Progenitor cell of endocrine pancreas (in vitro differentiated cells): ENCODE results near the gene TRIP11. TPM values are rescaled to one million over a fixed set of nuclear protein-coding genes. Genes with fewer than 3 reads are reported as not detected.

Source experiments
- DNase-seq: peaks from one replicate; pipeline ENCODE4 v3.0.0; 2021; ENCODE audit warnings: low spot score; ENCODE audit not compliant: unreplicated experiment
- H3K27ac Mint-ChIP-seq: 2 replicates; pipeline ENCODE4 v1.8.0; 2021; ENCODE audit warnings: mild to moderate bottlenecking, moderate library complexity, mixed read lengths
- H3K27me3 Mint-ChIP-seq: 2 replicates; pipeline ENCODE4 v1.8.0; 2021; ENCODE audit warnings: mixed read lengths
- H3K36me3 Mint-ChIP-seq: 2 replicates; pipeline ENCODE4 v1.8.0; 2022; ENCODE audit warnings: mixed read lengths; ENCODE audit not compliant: insufficient read depth
- H3K4me1 Mint-ChIP-seq: 2 replicates; pipeline ENCODE4 v1.8.0; 2021; ENCODE audit warnings: low read depth, mixed read lengths
- H3K4me3 Mint-ChIP-seq: 2 replicates; pipeline ENCODE4 v1.8.0; 2021; ENCODE audit warnings: low read depth, mild to moderate bottlenecking, moderate library complexity, mixed read lengths
- H3K9me3 Mint-ChIP-seq: 2 replicates; pipeline ENCODE4 v1.8.0; 2021; ENCODE audit warnings: low read depth, mixed read lengths
- CTCF ChIP-seq: fragments of 200-600 bp; sonication (generic); IDR thresholded peaks from one replicate; pipeline ENCODE4 v1.5.0; 2021; ENCODE audit warnings: antibody characterized with exemption, mild to moderate bottlenecking; ENCODE audit not compliant: unreplicated experiment
- total RNA-seq: library from RNA; stranded (reverse); gene quantifications from 2 replicates; pipeline ENCODE4 v1.2.1, GENCODE V29; 2021

TRIP11 gene
- total RNA-seq, 1 donor from 2014 or later: 60.9 TPM

DNA sequence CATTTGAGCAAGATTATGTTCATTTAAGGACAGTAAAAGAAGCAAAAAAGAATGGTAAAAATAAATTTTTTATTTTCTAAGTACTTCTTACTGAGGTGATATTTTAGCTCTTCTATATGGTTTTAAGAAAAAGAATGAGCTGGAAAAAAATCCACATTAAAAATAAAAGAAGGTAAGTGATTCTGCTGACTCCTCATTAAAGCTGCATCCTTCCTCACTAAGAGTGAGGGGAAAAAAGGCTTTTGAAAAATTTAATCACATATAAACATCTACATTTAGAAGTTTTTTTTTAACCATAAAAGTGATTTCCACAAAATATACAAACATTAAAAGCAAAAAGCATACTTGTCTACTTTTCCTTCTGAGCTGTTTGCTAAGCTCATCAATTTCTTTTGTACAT is 64.1 kb downstream of the TRIP11 start:
- no peak for TF ChIP-seq CTCF
- H3K36me3 Mint-ChIP-seq: peaks cover 30% of the 10 kb centered on the region
- H3K4me1 Mint-ChIP-seq: peaks cover 5% of the 10 kb centered on the region
- H3K9me3 Mint-ChIP-seq: no peaks in the 10 kb centered on the region
- no peak overlapping the region for H3K4me3 Mint-ChIP-seq
- no peak for DNase-seq
- no peaks in the 10 kb centered on the region for H3K27me3 Mint-ChIP-seq
- no peak overlapping the region for H3K27ac Mint-ChIP-seq

- H3K27me3 Mint-ChIP-seq: no peaks in the 10 kb centered on the region
- peaks cover 7% of the 10 kb centered on the region for H3K4me1 Mint-ChIP-seq
- DNase-seq: no peak
- H3K9me3 Mint-ChIP-seq: no peaks in the 10 kb centered on the region
- peaks cover 24% of the 10 kb centered on the region for H3K36me3 Mint-ChIP-seq
- TF ChIP-seq CTCF: no peak
- no peak overlapping the region for H3K4me3 Mint-ChIP-seq
- no peak overlapping the region for H3K27ac Mint-ChIP-seq
Observed at GRCh38 chr14:91971188-91971778, 68.6 kb downstream of the TRIP11 start.

- no peak overlapping the region for H3K4me3 Mint-ChIP-seq
- H3K27me3 Mint-ChIP-seq: no peaks in the 10 kb centered on the region
- TF ChIP-seq CTCF: no peak
- DNase-seq: no peak
- H3K4me1 Mint-ChIP-seq: peaks cover 13% of the 10 kb centered on the region
- no peak overlapping the region for H3K27ac Mint-ChIP-seq
- peaks cover 16% of the 10 kb centered on the region for H3K36me3 Mint-ChIP-seq
- no peaks in the 10 kb centered on the region for H3K9me3 Mint-ChIP-seq
Observed at GRCh38 chr14:91968280-91968679, 71.6 kb downstream of the TRIP11 start.

DNA sequence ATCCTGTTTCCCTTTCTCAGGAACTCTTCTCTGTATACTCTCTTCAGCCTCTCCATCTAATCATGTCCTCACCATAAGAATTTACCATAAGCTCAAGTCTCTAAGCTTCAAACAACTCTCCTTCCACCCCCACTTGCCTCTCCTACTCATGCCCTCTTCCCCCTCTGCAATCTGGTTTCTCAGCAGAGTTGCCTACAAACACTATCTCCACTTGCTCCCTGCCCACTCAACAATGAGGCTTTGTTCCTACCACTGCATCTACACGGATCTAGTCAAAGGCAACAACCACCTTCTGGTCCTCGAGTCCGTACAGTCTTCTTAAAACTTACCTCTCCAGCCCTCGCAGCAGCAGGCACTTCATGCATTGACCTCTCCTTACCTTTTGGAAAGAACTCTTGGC is 75.1 kb downstream of the TRIP11 start:
- Mint-ChIP-seq H3K27ac (no peak overlapping the region), H3K27me3 (no peaks in the 10 kb centered on the region), H3K9me3 (no peaks in the 10 kb centered on the region), H3K36me3 (peaks cover 9% of the 10 kb centered on the region), H3K4me1 (peaks cover 6% of the 10 kb centered on the region), H3K4me3 (no peak overlapping the region)
- no peak for DNase-seq
- no peak for TF ChIP-seq CTCF

- Mint-ChIP-seq H3K36me3 (peaks cover 6% of the 10 kb centered on the region), H3K4me1 (peaks cover 6% of the 10 kb centered on the region), H3K27ac (no peak overlapping the region), H3K4me3 (no peak overlapping the region), H3K27me3 (no peaks in the 10 kb centered on the region), H3K9me3 (no peaks in the 10 kb centered on the region)
- no peak for TF ChIP-seq CTCF
- no peak for DNase-seq
Observed at GRCh38 chr14:91964011-91964410, 75.8 kb downstream of the TRIP11 start.
